ENCODE data around the gene HDDC3.

- TF ChIP-seq FOXK1 (CRISPR knock-in tag; IDR thresholded peaks at IDR 0.05; ENCODE audit: borderline replicate concordance) (no peak), SMAD1 (IDR thresholded peaks at IDR 0.05; ENCODE audit: low read depth, low read length, partially characterized antibody) (no peak), RBM22 (IDR thresholded peaks at IDR 0.05; ENCODE audit: low read depth, low read length, poor library complexity, severe bottlenecking) (no peak), NFIC (IDR thresholded peaks at IDR 0.05) (no peak)
Measured at GRCh38 chr15:90957791-90958190, 25.4 kb upstream of the HDDC3 start.
